KMS-11 (cell line): ENCODE data around the gene SLC4A2.

Experiments
- H2AFZ ChIP-seq: fragments of 200-600 bp; sonication (generic); 2 replicates; pipeline ENCODE4 v1.6.1; 2016; ENCODE audit warnings: antibody characterized with exemption, mixed run types, low read depth
- H3K27ac ChIP-seq: fragments of 200-600 bp; sonication (generic); 2 replicates; pipeline ENCODE4 v1.6.1; 2016; ENCODE audit warnings: mild to moderate bottlenecking, mixed run types
- H3K27me3 ChIP-seq: fragments of 200-600 bp; sonication (generic); 2 replicates; pipeline ENCODE4 v1.6.1; 2017; ENCODE audit warnings: mild to moderate bottlenecking, low read depth, mixed run types, moderate library complexity; ENCODE audit not compliant: insufficient read depth
- H3K36me3 ChIP-seq: fragments of 200-600 bp; sonication (generic); 2 replicates; pipeline ENCODE4 v1.6.1; 2017; ENCODE audit warnings: mild to moderate bottlenecking, mixed run types; ENCODE audit not compliant: insufficient read depth
- H3K4me1 ChIP-seq: fragments of 200-600 bp; sonication (generic); 2 replicates; pipeline ENCODE4 v1.6.1; 2016; ENCODE audit warnings: mild to moderate bottlenecking, low read depth, mixed run types; ENCODE audit not compliant: poor library complexity, severe bottlenecking
- H3K4me2 ChIP-seq: fragments of 200-600 bp; sonication (generic); 2 replicates; pipeline ENCODE4 v1.7.0; 2016; ENCODE audit warnings: mild to moderate bottlenecking, mixed run types
- H3K4me3 ChIP-seq: fragments of 200-600 bp; sonication (generic); IDR thresholded peaks from 2 replicates; pipeline ENCODE4 v1.6.1; 2017; ENCODE audit warnings: low read depth, low read length, mixed read lengths; ENCODE audit not compliant: insufficient read depth
- H3K79me2 ChIP-seq: fragments of 200-600 bp; sonication (generic); 2 replicates; pipeline ENCODE4 v1.6.1; 2016; ENCODE audit warnings: low read depth, mixed run types; ENCODE audit not compliant: insufficient read depth
- H3K9ac ChIP-seq: fragments of 200-600 bp; sonication (generic); 2 replicates; pipeline ENCODE4 v1.6.1; 2016; ENCODE audit warnings: mild to moderate bottlenecking, mixed run types
- H4K20me1 ChIP-seq: fragments of 200-600 bp; sonication (generic); 2 replicates; pipeline ENCODE4 v1.6.1; 2016; ENCODE audit warnings: mild to moderate bottlenecking, mixed run types; ENCODE audit not compliant: insufficient read depth
- CTCF ChIP-seq: fragments of 200-600 bp; sonication (generic); conservative IDR thresholded peaks from 2 replicates; pipeline ENCODE4 v1.6.1; 2017; ENCODE audit warnings: low read depth, mild to moderate bottlenecking, antibody characterized with exemption, low read length, moderate library complexity, mixed read lengths

The SLC4A2 gene

GRCh38 chr7:151069841-151070573 is 10.6 kb downstream of the SLC4A2 start:
- Histone ChIP-seq H3K79me2 (no peaks in the 10 kb centered on the region), H3K27me3 (no peaks in the 10 kb centered on the region), H3K9ac (no peak overlapping the region), H3K4me2 (no peak overlapping the region), H3K4me3 (no peak overlapping the region), H3K27ac (no peak overlapping the region), H3K36me3 (peaks cover 8% of the 10 kb centered on the region; the same call in 1 of the 2 replicates), H2AFZ (no peak overlapping the region), H3K4me1 (no peaks in the 10 kb centered on the region), H4K20me1 (no peaks in the 10 kb centered on the region)
- TF ChIP-seq CTCF: no peak

DNA sequence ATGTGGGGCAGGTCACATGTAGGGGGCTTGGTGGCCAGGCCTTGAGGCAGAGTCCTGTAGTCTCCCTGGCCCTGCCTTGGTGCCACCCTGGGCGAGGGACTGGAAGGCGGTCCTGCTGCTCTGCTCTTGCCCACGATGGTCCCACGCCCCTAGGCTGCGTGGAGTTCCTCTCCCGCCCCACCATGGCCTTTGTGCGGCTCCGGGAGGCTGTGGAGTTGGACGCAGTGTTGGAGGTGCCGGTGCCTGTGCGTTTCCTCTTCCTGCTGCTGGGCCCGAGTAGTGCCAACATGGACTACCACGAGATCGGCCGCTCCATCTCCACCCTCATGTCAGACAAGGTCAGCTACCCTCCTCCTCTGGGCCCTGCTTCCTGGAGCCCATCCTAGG is 11.2 kb downstream of the SLC4A2 start:
- no peaks in the 10 kb centered on the region for H3K4me1 ChIP-seq
- no peak overlapping the region for H3K9ac ChIP-seq
- H3K4me2 ChIP-seq: no peak overlapping the region
- H3K36me3 ChIP-seq: peaks cover 8% of the 10 kb centered on the region; the same call in 1 of the 2 replicates
- no peak overlapping the region for H2AFZ ChIP-seq
- H3K79me2 ChIP-seq: no peaks in the 10 kb centered on the region
- H4K20me1 ChIP-seq: no peaks in the 10 kb centered on the region
- H3K27me3 ChIP-seq: no peaks in the 10 kb centered on the region
- TF ChIP-seq CTCF: no peak
- no peak overlapping the region for H3K4me3 ChIP-seq
- H3K27ac ChIP-seq: no peak overlapping the region

GRCh38 chr7:151071032-151071866 is 11.9 kb downstream of the SLC4A2 start:
- Histone ChIP-seq H3K4me2 (no peak overlapping the region), H4K20me1 (no peaks in the 10 kb centered on the region), H3K4me3 (no peak overlapping the region), H3K36me3 (peaks cover 8% of the 10 kb centered on the region; the same call in 1 of the 2 replicates), H2AFZ (no peak overlapping the region), H3K27ac (no peak overlapping the region), H3K9ac (no peak overlapping the region), H3K27me3 (no peaks in the 10 kb centered on the region), H3K79me2 (no peaks in the 10 kb centered on the region), H3K4me1 (no peaks in the 10 kb centered on the region)
- no peak for TF ChIP-seq CTCF

- no peak overlapping the region for H3K4me3 ChIP-seq
- no peak overlapping the region for H3K27ac ChIP-seq
- peaks cover 2% of the 10 kb centered on the region; the same call in 1 of the 2 replicates for H3K79me2 ChIP-seq
- H4K20me1 ChIP-seq: no peaks in the 10 kb centered on the region
- H2AFZ ChIP-seq: no peak overlapping the region
- H3K27me3 ChIP-seq: no peaks in the 10 kb centered on the region
- peaks cover 3% of the 10 kb centered on the region for H3K4me1 ChIP-seq
- H3K36me3 ChIP-seq: peaks cover 8% of the 10 kb centered on the region; the same call in 1 of the 2 replicates
- H3K4me2 ChIP-seq: no peak overlapping the region
- H3K9ac ChIP-seq: no peak overlapping the region
- TF ChIP-seq CTCF: no peak
These were observed 14.6 kb downstream of the SLC4A2 start for GRCh38 chr7:151073990-151074389.
